GM12878 (cell line): ENCODE measurements around the gene ZSWIM6. TPM values are rescaled to one million over a fixed set of nuclear protein-coding genes. Genes with fewer than 3 reads are reported as not detected.

Source experiments
- CBX3 ChIP-seq: fragments of 200-600 bp; sonication (generic); IDR thresholded peaks from 2 replicates; pipeline ENCODE4 v1.6.1; 2016; ENCODE audit warnings: low read depth, borderline replicate concordance
- CEBPB ChIP-seq, 2 experiments: fragments of 150-350 bp in 1 of 2; IDR thresholded peaks; 2 replicates each; pipeline ENCODE4 v1.6.1; 2012 to 2014; ENCODE audit warnings: low read depth in 2 of 2, low read length in 2 of 2, borderline replicate concordance in 1 of 2, inconsistent platforms in 1 of 2
- CREB1 ChIP-seq: IDR thresholded peaks from 2 replicates; pipeline ENCODE4 v1.6.1; 2012; ENCODE audit warnings: low read depth, mild to moderate bottlenecking, inconsistent platforms
- CREM ChIP-seq: IDR thresholded peaks from 2 replicates; pipeline ENCODE4 v1.6.1; 2014; ENCODE audit warnings: antibody characterized with exemption, low read depth
- MLLT1 ChIP-seq: fragments of 450-650 bp; IDR thresholded peaks from 2 replicates; pipeline ENCODE4 v1.6.1; 2016; ENCODE audit warnings: mild to moderate bottlenecking
- NBN ChIP-seq: fragments of 450-650 bp; IDR thresholded peaks from 2 replicates; pipeline ENCODE4 v1.6.1; 2016
- PRDM15 ChIP-seq: fragments of 450-650 bp; formaldehyde crosslinking; IDR thresholded peaks from 2 replicates; pipeline ENCODE4 v1.4.0; 2020; ENCODE audit warnings: mild to moderate bottlenecking, moderate library complexity
- RAD21 ChIP-seq: IDR thresholded peaks from 2 replicates; pipeline ENCODE4 v1.6.1; 2011; ENCODE audit warnings: mild to moderate bottlenecking, low read depth, low read length, moderate library complexity; ENCODE audit not compliant: insufficient read depth
- ZNF207 ChIP-seq: fragments of 450-650 bp; IDR thresholded peaks from 2 replicates; pipeline ENCODE4 v1.6.1; 2014; ENCODE audit warnings: antibody characterized with exemption, mild to moderate bottlenecking, borderline replicate concordance
- polyA plus RNA-seq, 11 experiments: library from polyadenylated mRNA; depleted of rRNA in 4 of 11; unstranded in 6 of 11; stranded (reverse) in 5 of 11; fragments of >200 nt; fragmentation: Nextera tagmentation in 4 of 11; fragmentation: Illumina TruSeq in 1 of 11; extraction: Ambion mirVana in 4 of 11; extraction: Trizol in 1 of 11; gene quantifications; 1 replicate in 1 of 11; 2 replicates in 10 of 11; pipeline versions ENCODE4 v1.2.1 to v1.2.3, GENCODE V29; 2011 to 2016; ENCODE audit warnings: inconsistent platforms in 2 of 11, missing spikeins in 2 of 11, low read depth in 1 of 11
- total RNA-seq, 4 experiments: library from RNA; depleted of rRNA in 3 of 4; stranded (reverse); fragments of >200 nt in 3 of 4; fragmentation: Illumina TruSeq in 1 of 4; extraction: Trizol in 1 of 4; gene quantifications; 2 replicates each; pipeline versions ENCODE4 v1.2.1 to v1.2.3, GENCODE V29; 2013 to 2021
- TF ChIP-seq, protein P1 (sequence below): fragments of 450-650 bp; IDR thresholded peaks from 2 replicates; pipeline ENCODE4 v1.6.1; 2017; ENCODE audit warnings: mild to moderate bottlenecking, moderate library complexity
- TF ChIP-seq, protein P2 (sequence below): fragments of 450-650 bp; conservative IDR thresholded peaks from 2 replicates; pipeline ENCODE4 v1.6.1; 2017; ENCODE audit warnings: mild to moderate bottlenecking, moderate library complexity
- TF ChIP-seq, protein P3 (sequence below): fragments of 450-650 bp; IDR thresholded peaks from 2 replicates; pipeline ENCODE4 v1.6.1; 2017; ENCODE audit warnings: borderline replicate concordance
- TF ChIP-seq, protein P4 (sequence below): fragments of 450-650 bp; IDR thresholded peaks from 2 replicates; pipeline ENCODE4 v1.6.1; 2017; ENCODE audit warnings: mild to moderate bottlenecking, low read depth, inconsistent platforms; ENCODE audit not compliant: poor library complexity, severe bottlenecking

Gene ZSWIM6
- total and polyA plus RNA-seq, 10 of the 15 experiments (the other 5 are each of a cell fraction or from before 2014, with no cell fraction given) = 0.53 to 6.2 (median 3.4) TPM

- TF ChIP-seq, protein P1, sequence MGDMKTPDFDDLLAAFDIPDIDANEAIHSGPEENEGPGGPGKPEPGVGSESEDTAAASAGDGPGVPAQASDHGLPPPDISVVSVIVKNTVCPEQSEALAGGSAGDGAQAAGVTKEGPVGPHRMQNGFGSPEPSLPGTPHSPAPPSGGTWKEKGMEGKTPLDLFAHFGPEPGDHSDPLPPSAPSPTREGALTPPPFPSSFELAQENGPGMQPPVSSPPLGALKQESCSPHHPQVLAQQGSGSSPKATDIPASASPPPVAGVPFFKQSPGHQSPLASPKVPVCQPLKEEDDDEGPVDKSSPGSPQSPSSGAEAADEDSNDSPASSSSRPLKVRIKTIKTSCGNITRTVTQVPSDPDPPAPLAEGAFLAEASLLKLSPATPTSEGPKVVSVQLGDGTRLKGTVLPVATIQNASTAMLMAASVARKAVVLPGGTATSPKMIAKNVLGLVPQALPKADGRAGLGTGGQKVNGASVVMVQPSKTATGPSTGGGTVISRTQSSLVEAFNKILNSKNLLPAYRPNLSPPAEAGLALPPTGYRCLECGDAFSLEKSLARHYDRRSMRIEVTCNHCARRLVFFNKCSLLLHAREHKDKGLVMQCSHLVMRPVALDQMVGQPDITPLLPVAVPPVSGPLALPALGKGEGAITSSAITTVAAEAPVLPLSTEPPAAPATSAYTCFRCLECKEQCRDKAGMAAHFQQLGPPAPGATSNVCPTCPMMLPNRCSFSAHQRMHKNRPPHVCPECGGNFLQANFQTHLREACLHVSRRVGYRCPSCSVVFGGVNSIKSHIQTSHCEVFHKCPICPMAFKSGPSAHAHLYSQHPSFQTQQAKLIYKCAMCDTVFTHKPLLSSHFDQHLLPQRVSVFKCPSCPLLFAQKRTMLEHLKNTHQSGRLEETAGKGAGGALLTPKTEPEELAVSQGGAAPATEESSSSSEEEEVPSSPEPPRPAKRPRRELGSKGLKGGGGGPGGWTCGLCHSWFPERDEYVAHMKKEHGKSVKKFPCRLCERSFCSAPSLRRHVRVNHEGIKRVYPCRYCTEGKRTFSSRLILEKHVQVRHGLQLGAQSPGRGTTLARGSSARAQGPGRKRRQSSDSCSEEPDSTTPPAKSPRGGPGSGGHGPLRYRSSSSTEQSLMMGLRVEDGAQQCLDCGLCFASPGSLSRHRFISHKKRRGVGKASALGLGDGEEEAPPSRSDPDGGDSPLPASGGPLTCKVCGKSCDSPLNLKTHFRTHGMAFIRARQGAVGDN = no peak
- peak; percentile 64; the same call in 1 of the 2 replicates for TF ChIP-seq CREB1
- TF ChIP-seq RAD21 = peak; percentile 31; the same call in 1 of the 2 replicates
- TF ChIP-seq, protein P2, sequence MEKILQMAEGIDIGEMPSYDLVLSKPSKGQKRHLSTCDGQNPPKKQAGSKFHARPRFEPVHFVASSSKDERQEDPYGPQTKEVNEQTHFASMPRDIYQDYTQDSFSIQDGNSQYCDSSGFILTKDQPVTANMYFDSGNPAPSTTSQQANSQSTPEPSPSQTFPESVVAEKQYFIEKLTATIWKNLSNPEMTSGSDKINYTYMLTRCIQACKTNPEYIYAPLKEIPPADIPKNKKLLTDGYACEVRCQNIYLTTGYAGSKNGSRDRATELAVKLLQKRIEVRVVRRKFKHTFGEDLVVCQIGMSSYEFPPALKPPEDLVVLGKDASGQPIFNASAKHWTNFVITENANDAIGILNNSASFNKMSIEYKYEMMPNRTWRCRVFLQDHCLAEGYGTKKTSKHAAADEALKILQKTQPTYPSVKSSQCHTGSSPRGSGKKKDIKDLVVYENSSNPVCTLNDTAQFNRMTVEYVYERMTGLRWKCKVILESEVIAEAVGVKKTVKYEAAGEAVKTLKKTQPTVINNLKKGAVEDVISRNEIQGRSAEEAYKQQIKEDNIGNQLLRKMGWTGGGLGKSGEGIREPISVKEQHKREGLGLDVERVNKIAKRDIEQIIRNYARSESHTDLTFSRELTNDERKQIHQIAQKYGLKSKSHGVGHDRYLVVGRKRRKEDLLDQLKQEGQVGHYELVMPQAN = no peak
- TF ChIP-seq MLLT1 = peak; percentile 92
- TF ChIP-seq, protein P3, sequence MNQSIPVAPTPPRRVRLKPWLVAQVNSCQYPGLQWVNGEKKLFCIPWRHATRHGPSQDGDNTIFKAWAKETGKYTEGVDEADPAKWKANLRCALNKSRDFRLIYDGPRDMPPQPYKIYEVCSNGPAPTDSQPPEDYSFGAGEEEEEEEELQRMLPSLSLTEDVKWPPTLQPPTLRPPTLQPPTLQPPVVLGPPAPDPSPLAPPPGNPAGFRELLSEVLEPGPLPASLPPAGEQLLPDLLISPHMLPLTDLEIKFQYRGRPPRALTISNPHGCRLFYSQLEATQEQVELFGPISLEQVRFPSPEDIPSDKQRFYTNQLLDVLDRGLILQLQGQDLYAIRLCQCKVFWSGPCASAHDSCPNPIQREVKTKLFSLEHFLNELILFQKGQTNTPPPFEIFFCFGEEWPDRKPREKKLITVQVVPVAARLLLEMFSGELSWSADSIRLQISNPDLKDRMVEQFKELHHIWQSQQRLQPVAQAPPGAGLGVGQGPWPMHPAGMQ = no peak
- TF ChIP-seq CREM = peak; percentile 83
- no peak for TF ChIP-seq PRDM15 (CRISPR knock-in tag)
- no peak for TF ChIP-seq CBX3
- no peak for TF ChIP-seq ZNF207
- TF ChIP-seq, protein P4, sequence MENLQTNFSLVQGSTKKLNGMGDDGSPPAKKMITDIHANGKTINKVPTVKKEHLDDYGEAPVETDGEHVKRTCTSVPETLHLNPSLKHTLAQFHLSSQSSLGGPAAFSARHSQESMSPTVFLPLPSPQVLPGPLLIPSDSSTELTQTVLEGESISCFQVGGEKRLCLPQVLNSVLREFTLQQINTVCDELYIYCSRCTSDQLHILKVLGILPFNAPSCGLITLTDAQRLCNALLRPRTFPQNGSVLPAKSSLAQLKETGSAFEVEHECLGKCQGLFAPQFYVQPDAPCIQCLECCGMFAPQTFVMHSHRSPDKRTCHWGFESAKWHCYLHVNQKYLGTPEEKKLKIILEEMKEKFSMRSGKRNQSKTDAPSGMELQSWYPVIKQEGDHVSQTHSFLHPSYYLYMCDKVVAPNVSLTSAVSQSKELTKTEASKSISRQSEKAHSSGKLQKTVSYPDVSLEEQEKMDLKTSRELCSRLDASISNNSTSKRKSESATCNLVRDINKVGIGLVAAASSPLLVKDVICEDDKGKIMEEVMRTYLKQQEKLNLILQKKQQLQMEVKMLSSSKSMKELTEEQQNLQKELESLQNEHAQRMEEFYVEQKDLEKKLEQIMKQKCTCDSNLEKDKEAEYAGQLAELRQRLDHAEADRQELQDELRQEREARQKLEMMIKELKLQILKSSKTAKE = peak; percentile 85
- TF ChIP-seq NBN = peak; percentile 82
- TF ChIP-seq CEBPB (IDR thresholded peaks at IDR 0.05; ENCODE audit: borderline replicate concordance in 1 of 2, low read depth in 2 of 2, low read length in 2 of 2) = peak in 1 of 2 experiments; percentile 43; a peak in 1 of 4 replicates
Measured at GRCh38 chr5:61319388-61320146, 12.5 kb upstream of the ZSWIM6 start (continued).
